ENCODE results near the gene LY6G5C. TPM values are rescaled to one million over a fixed set of nuclear protein-coding genes. Genes with fewer than 3 reads are reported as not detected.

Gene LY6G5C
- total and polyA plus RNA-seq, 9 of the 15 experiments (the other 6 are each of a cell fraction or from before 2014, with no cell fraction given), result 0.10 to 0.67 (median 0.46) TPM; not detected in 4

- TF ChIP-seq POLR2B (IDR thresholded peaks at IDR 0.05; ENCODE audit: low read depth, partially characterized antibody) (peak; percentile 70), RBM22 (IDR thresholded peaks at IDR 0.05; ENCODE audit: low read depth, low read length, poor library complexity, severe bottlenecking) (peak; percentile 91), MAFF (IDR thresholded peaks at IDR 0.05; ENCODE audit: low read length) (no peak), ZBTB33 (CRISPR knock-in tag; IDR thresholded peaks at IDR 0.05) (peak; percentile 47), NFXL1 (CRISPR knock-in tag; IDR thresholded peaks at IDR 0.05) (no peak), PRPF4 (IDR thresholded peaks at IDR 0.05; ENCODE audit: insufficient read depth, low read depth, low read length, poor library complexity, severe bottlenecking) (no peak)
Observed at GRCh38 chr6:31631681-31632278, 49.1 kb downstream of the LY6G5C start (continued).

DNA sequence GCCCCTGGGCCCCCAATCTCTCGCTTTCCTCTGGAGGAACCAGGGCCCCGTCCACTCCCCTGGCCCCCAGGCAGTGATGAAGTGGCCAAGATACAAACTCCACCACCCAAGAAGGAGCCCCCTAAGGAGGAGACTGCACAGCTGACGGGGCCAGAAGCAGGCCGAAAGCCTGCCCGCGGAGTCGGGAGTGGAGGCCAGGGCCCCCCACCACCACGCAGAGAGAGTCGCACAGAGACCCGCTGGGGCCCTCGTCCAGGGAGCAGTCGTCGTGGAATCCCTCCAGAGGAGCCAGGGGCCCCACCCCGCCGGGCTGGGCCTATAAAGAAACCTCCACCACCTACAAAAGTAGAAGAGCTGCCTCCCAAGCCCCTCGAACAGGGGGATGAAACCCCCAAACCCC is 49.7 kb downstream of the LY6G5C start:
- H3K4me1 ChIP-seq (replicated peaks in 1 of 2; ENCODE audit: control insufficient read depth in 2 of 2, insufficient read depth in 2 of 2, low read length in 2 of 2), result peaks cover 0 to 22% of the 10 kb centered on the region in 2 experiments; a peak in 1 of 5 replicates
- CTCF ChIA-PET (ENCODE audit: low intra/inter-chr PET ratio), result interaction anchor here (0.5 kb wide), 1 partner anchor 202 kb away, joined by 3 read pairs; no protein-coding TSS in a partner anchor

More for the DNA sequence above, 49.7 kb downstream of the LY6G5C start:
- Histone ChIP-seq H3K79me2 (ENCODE audit: control insufficient read depth, insufficient read depth, low read length) (peaks cover 26% of the 10 kb centered on the region), H4K20me1 (replicated peaks; ENCODE audit: control insufficient read depth, insufficient read depth, low read length) (peaks cover 24% of the 10 kb centered on the region), H3K9ac (ENCODE audit: insufficient read depth in 1 of 2, low read depth in 2 of 2, low read length in 2 of 2) (no peak overlapping the region), H2AFZ (ENCODE audit: low read depth, low read length) (no peak overlapping the region), H3K27me3 (ENCODE audit: control insufficient read depth in 2 of 2, insufficient read depth in 2 of 2, low read length in 2 of 2) (no peaks in the 10 kb centered on the region), H3K4me2 (ENCODE audit: insufficient read depth, low read length) (no peak overlapping the region), H3K36me3 (ENCODE audit: control insufficient read depth, insufficient read depth, low read length) (peaks cover 100% of the 10 kb centered on the region), H3K9me3 (replicated peaks; ENCODE audit: control insufficient read depth, insufficient read depth, low read depth, low read length) (no peaks in the 10 kb centered on the region), H3K27ac (ENCODE audit: extremely low read depth, low read depth, low read length) (no peak overlapping the region), H3K9me1 (ENCODE audit: control insufficient read depth, insufficient read depth, low read length) (no peaks in the 10 kb centered on the region), H3K4me3 (no peak overlapping the region)
- FAIRE-seq (no peak), DNase-seq (ENCODE audit: extremely low read depth in 1 of 4, low spot score in 3 of 4) (no peak), ATAC-seq (peak; percentile 6)
- TSS peak; percentile 13 for BruUV-seq (replicated peaks)
- TF ChIP-seq RAD51 (IDR thresholded peaks at IDR 0.05; ENCODE audit: borderline replicate concordance, low read depth), result no peak
- no peak for TF ChIP-seq PTRF (tag; IDR thresholded peaks at IDR 0.05)
- TF ChIP-seq RBBP5 (IDR thresholded peaks at IDR 0.05; ENCODE audit: borderline replicate concordance, insufficient read depth, low read length, poor library complexity, severe bottlenecking), result no peak
- no peak for TF ChIP-seq DIDO1 (tag; IDR thresholded peaks at IDR 0.05; ENCODE audit: low read depth)
- no peak for TF ChIP-seq ZNF644 (tag; IDR thresholded peaks at IDR 0.05; ENCODE audit: low read depth)
- no peak for TF ChIP-seq HNRNPUL1 (IDR thresholded peaks at IDR 0.05; ENCODE audit: low read length)
- TF ChIP-seq MCM5 (IDR thresholded peaks at IDR 0.05; ENCODE audit: low read depth), result no peak
- TF ChIP-seq RBFOX2 (IDR thresholded peaks at IDR 0.05; ENCODE audit: low read depth, low read length), result peak; percentile 60; the same call in 1 of the 2 replicates
- TF ChIP-seq POLR2G (IDR thresholded peaks at IDR 0.05; ENCODE audit: low read depth, low read length), result peak; percentile 73
- intact Hi-C loops (cut with micrococcal nuclease) (no loop called here), in situ Hi-C loops (cut with MboI) (no loop called here)
- 92% methylated on average over 15 of the region's 16 CpGs for WGBS (ENCODE audit: insufficient coverage, low coverage, missing lambda C conversion rate)
- POLR2A ChIA-PET, result interaction anchor here (0.8 to 14.8 kb wide), 3 partner anchors 5 to 21 kb away, joined by 10 to 274 read pairs (median 274); partner anchors contain the start of genes BAG6 and PRRC2A
